Measurements from ENCODE around the gene VAV3. TPM values are rescaled to one million over a fixed set of nuclear protein-coding genes. Genes with fewer than 3 reads are reported as not detected.
A peak's percentile ranks its signal among the peaks of the same experiment; 100 is the strongest.

Gene VAV3
- polyA plus RNA-seq, 3 donors, result 5.4 to 9.2 (median 9.0) TPM

- no peaks in the 10 kb centered on the region for H3K9me3 ChIP-seq (replicated peaks in 1 of 2; ENCODE audit: control insufficient read depth in 1 of 2, insufficient read depth in 1 of 2, low read length in 2 of 2)
- no peaks in the 10 kb centered on the region for H3K27me3 ChIP-seq (ENCODE audit: control insufficient read depth in 2 of 2, insufficient read depth in 2 of 2, low read length in 2 of 2)
- no peak overlapping the region for H3K4me3 ChIP-seq (replicated peaks in 1 of 3; ENCODE audit: low read depth in 2 of 3, low read length in 3 of 3)
- no peak overlapping the region for H3K9ac ChIP-seq (ENCODE audit: insufficient read depth, low read length, poor library complexity, severe bottlenecking)
- peaks cover 3 to 10% of the 10 kb centered on the region in 2 donors for H3K4me1 ChIP-seq (ENCODE audit: control insufficient read depth in 1 of 2, insufficient read depth in 2 of 2, low read length in 2 of 2)
- H3K36me3 ChIP-seq (replicated peaks in 1 of 2; ENCODE audit: control insufficient read depth in 1 of 2, insufficient read depth in 2 of 2, low read length in 2 of 2), result no peaks in the 10 kb centered on the region
- Mint-ChIP-seq H3K27me3 (ENCODE audit: low read depth in 3 of 3) (peaks cover 0 to 1% (median 1%) of the 10 kb centered on the region in 3 donors), H3K27ac (no peak overlapping the region), H3K4me1 (peaks cover 41% of the 10 kb centered on the region), H3K9me3 (peaks cover 0 to 7% (median 0%) of the 10 kb centered on the region in 7 donors), H3K36me3 (peaks cover 2 to 3% of the 10 kb centered on the region in 2 donors), H3K4me3 (no peak overlapping the region)
- no peak overlapping the region for H3K27ac ChIP-seq (ENCODE audit: low read depth in 1 of 2, low read length in 2 of 2)
- H3K4me2 ChIP-seq (replicated peaks; ENCODE audit: extremely low read depth, low read length, poor library complexity, severe bottlenecking), result no peak overlapping the region
- H4K20me1 ChIP-seq (ENCODE audit: insufficient read depth, low read length), result peaks cover 43% of the 10 kb centered on the region
- no CpG with 5 or more reads among the region's 1 CpG for WGBS (ENCODE audit: insufficient coverage)
- H2AFZ ChIP-seq (ENCODE audit: insufficient read depth, low read depth, low read length, poor library complexity, severe bottlenecking), result no peak overlapping the region
- intact Hi-C loops (cut with micrococcal nuclease), result no loop called here
- no peak for TF ChIP-seq CTCF (IDR thresholded peaks at IDR 0.05)
- DNase-seq, result no peak
- H3K79me2 ChIP-seq (ENCODE audit: insufficient read depth, low read length), result peaks cover 84% of the 10 kb centered on the region
These were observed 39.4 kb downstream of the VAV3 start for GRCh38 chr1:107925565-107925964.

GRCh38 chr1:107920999-107921398 lies 44.0 kb downstream of the VAV3 start:
- TF ChIP-seq CTCF (IDR thresholded peaks at IDR 0.05), result no peak
- H3K9me3 Mint-ChIP-seq, result peaks cover 0 to 5% (median 0%) of the 10 kb centered on the region in 7 donors
- Histone ChIP-seq H3K27me3 (ENCODE audit: control insufficient read depth in 2 of 2, insufficient read depth in 2 of 2, low read length in 2 of 2) (no peaks in the 10 kb centered on the region), H3K79me2 (ENCODE audit: insufficient read depth, low read length) (peaks cover 81% of the 10 kb centered on the region), H2AFZ (ENCODE audit: insufficient read depth, low read depth, low read length, poor library complexity, severe bottlenecking) (no peak overlapping the region), H3K9me3 (replicated peaks in 1 of 2; ENCODE audit: control insufficient read depth in 1 of 2, insufficient read depth in 1 of 2, low read length in 2 of 2) (no peaks in the 10 kb centered on the region), H4K20me1 (ENCODE audit: insufficient read depth, low read length) (peaks cover 34% of the 10 kb centered on the region), H3K36me3 (replicated peaks in 1 of 2; ENCODE audit: control insufficient read depth in 1 of 2, insufficient read depth in 2 of 2, low read length in 2 of 2) (no peaks in the 10 kb centered on the region), H3K4me1 (ENCODE audit: control insufficient read depth in 1 of 2, insufficient read depth in 2 of 2, low read length in 2 of 2) (peaks cover 3 to 11% of the 10 kb centered on the region in 2 donors), H3K4me3 (replicated peaks in 1 of 3; ENCODE audit: low read depth in 2 of 3, low read length in 3 of 3) (no peak overlapping the region), H3K4me2 (replicated peaks; ENCODE audit: extremely low read depth, low read length, poor library complexity, severe bottlenecking) (no peak overlapping the region), H3K9ac (ENCODE audit: insufficient read depth, low read length, poor library complexity, severe bottlenecking) (no peak overlapping the region), H3K27ac (ENCODE audit: low read depth in 1 of 2, low read length in 2 of 2) (peak overlapping the region in 1 of 2 donors; percentile 22)
- H3K4me3 Mint-ChIP-seq, result no peak overlapping the region
- WGBS (ENCODE audit: insufficient coverage), result 81% methylated on average over 6 of the region's 6 CpGs
- peak overlapping the region in 1 of 7 donors; percentile 38 for H3K27ac Mint-ChIP-seq
- H3K27me3 Mint-ChIP-seq (ENCODE audit: low read depth in 3 of 3), result peaks cover 0 to 1% (median 0%) of the 10 kb centered on the region in 3 donors
- intact Hi-C loops (cut with micrococcal nuclease), result no loop called here
- peaks cover 29% of the 10 kb centered on the region for H3K4me1 Mint-ChIP-seq
- DNase-seq, result no peak
- H3K36me3 Mint-ChIP-seq, result no peaks in the 10 kb centered on the region

Measured in CD14-positive monocyte (primary cell).